ENCODE results near the gene APBA1. TPM values are rescaled to one million over a fixed set of nuclear protein-coding genes. Genes with fewer than 3 reads are reported as not detected.

Gene APBA1
- polyA plus RNA-seq, 5 donors: 8.2 to 15.3 (median 11.8) TPM

Other genes starting within 250 kb of the APBA1 start
- 100 to 1,000 TPM in 1 of 5 donors, 10 to 100 TPM in 4; 39.6 to 117 (median 79.7) TPM for gene PTAR1, start 87.6 kb upstream of the APBA1 start, polyA plus RNA-seq (ENCODE audit: insufficient read depth in 1 of 5, insufficient read length in 5 of 5, low replicate concordance in 1 of 5)
- 1 to 10 TPM; 1.0 to 5.6 (median 4.1) TPM for gene CFAP95, start 148.4 kb upstream of the APBA1 start, polyA plus RNA-seq (ENCODE audit: insufficient read depth in 1 of 5, insufficient read length in 5 of 5, low replicate concordance in 1 of 5)